Stimulated activated CD4-positive, alpha-beta T cell treated with anti-CD3 and anti-CD28 coated beads, Interleukin-15, amount 100 ng/mL, for 48 hours (primary cell): Measurements from ENCODE around the gene RGPD8.

Experiments used
- DNase-seq, 2 donors: peaks; one replicate each; pipeline ENCODE4 v3.0.0-alpha.2; 2020; ENCODE audit warnings: low read depth in 2 of 2

The RGPD8 gene

GRCh38 chr2:112335600-112335999 lies 97.8 kb downstream of the RGPD8 start:
- DNase-seq, result no peak

GRCh38 chr2:112332123-112332696 lies 101.2 kb downstream of the RGPD8 start:
- DNase-seq, result no peak

GRCh38 chr2:112322919-112323318 lies 110.5 kb downstream of the RGPD8 start:
- no peak for DNase-seq

GRCh38 chr2:112321375-112322320 lies 111.8 kb downstream of the RGPD8 start:
- DNase-seq, result no peak
